H1 (cell line): ENCODE results near the gene CDHR5. TPM values are rescaled to one million over a fixed set of nuclear protein-coding genes. Genes with fewer than 3 reads are reported as not detected.

Experiments used
- BCL11A ChIP-seq, 2 experiments: IDR thresholded peaks; one replicate each; pipeline ENCODE4 v1.6.1; 2011; ENCODE audit warnings: low read depth in 2 of 2, low read length in 2 of 2, mild to moderate bottlenecking in 2 of 2
- CBX8 ChIP-seq: fragments of 300-800, 300-1000 bp; sonication (generic); IDR thresholded peaks from 2 replicates; pipeline ENCODE4 v1.7.1; 2016; ENCODE audit warnings: low read depth, low read length, borderline replicate concordance
- SIN3A ChIP-seq, 2 experiments: IDR thresholded peaks in 1 of 2; conservative IDR thresholded peaks in 1 of 2; 2 replicates each; pipeline ENCODE4 v1.6.1; 2011 to 2012; ENCODE audit warnings: low read length in 2 of 2, improper control_type of control experiment in 1 of 2, low read depth in 1 of 2, mild to moderate bottlenecking in 1 of 2
- polyA plus RNA-seq, 7 experiments: library from polyadenylated mRNA; depleted of rRNA in 3 of 7; stranded (reverse) in 5 of 7; unstranded in 2 of 7; fragments of >200 nt in 5 of 7; fragments of 200-250 nt in 2 of 7; gene quantifications; 1 replicate in 5 of 7; 2 replicates in 1 of 7; 4 replicates in 1 of 7; pipeline versions ENCODE4 v1.2.1 to v1.2.3, GENCODE V29; 2011 to 2013; ENCODE audit warnings: missing spikeins in 2 of 7, mixed read lengths in 2 of 7
- total RNA-seq: library from RNA; stranded (reverse); fragmentation: NEBNext Ultra II Directional; extraction: Animal tissue kit (Norgen Biotek cat#: 25700); gene quantifications from 2 replicates; pipeline ENCODE4 v1.2.1, GENCODE V29; 2021

The CDHR5 gene
- total and polyA plus RNA-seq, 2 of the 8 experiments (the other 6 are each of a cell fraction or from before 2014, with no cell fraction given) = not detected

DNA sequence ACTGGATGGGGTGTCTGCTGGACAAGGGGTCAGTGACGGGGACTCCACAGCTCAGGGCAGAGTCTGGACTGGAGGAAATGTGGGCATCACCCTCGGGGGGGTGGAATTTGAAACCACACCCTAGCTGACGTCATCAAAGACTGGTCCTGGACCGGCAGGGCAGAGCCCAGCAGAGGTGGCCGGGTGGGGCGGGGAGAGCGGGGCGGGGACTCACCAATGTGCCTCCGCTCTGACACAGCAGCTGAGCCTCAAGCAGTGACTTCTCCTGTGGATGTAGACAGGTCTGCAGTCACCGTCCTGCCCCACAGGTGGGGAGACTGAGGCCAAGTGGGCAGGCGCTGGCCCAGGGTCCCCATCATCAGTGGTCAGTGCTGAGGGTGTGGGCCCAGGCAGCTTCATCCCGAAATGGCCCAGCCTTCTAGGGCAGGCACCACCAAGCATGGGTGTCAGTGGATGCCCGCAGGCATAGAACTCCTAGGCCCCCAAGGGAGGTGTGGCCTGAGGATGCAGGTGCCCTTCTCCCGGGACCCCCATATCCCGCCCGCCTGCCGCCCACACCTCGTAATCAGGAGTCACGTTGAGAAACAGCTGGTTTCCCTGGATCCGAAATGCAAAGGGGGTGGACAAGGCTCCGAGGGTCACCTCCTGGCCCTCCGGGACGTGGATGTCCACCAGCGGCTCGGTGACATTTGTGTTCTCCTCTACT, 603 bp downstream of the CDHR5 start (continued):
- no peak for TF ChIP-seq SIN3A (conservative IDR thresholded peaks at IDR 0.05 in 1 of 2, IDR thresholded peaks at IDR 0.05 in 1 of 2; ENCODE audit: low read depth in 1 of 2, low read length in 2 of 2)
- no peak for TF ChIP-seq BCL11A (IDR thresholded peaks at IDR 0.05; ENCODE audit: low read depth in 2 of 2, low read length in 2 of 2)
- no peak for TF ChIP-seq CBX8
